ENCODE results near the gene SNAI1.

Gene SNAI1

GRCh38 chr20:50037575-50037974 is 54.8 kb downstream of the SNAI1 start:
- no peak for DNase-seq (ENCODE audit: low spot score)

- no peak for DNase-seq (ENCODE audit: low spot score)
Measured at GRCh38 chr20:50038169-50038568, 55.4 kb downstream of the SNAI1 start.
